Mucosa of rectum (tissue), 2 donors: ENCODE results near the gene CRYBG3.

Source experiments
- H3K27ac ChIP-seq, 2 donors: one replicate each; pipeline ENCODE4 v1.7.0; 2013; ENCODE audit warnings: inconsistent platforms in 2 of 2, low read depth in 2 of 2, low read length in 2 of 2
- H3K27me3 ChIP-seq, 2 donors: one replicate each; pipeline ENCODE4 v1.7.0; 2013; ENCODE audit warnings: low read length in 2 of 2; ENCODE audit not compliant: control insufficient read depth in 2 of 2, insufficient read depth in 2 of 2
- H3K36me3 ChIP-seq, 2 donors: one replicate each; pipeline ENCODE4 v1.7.0; 2013; ENCODE audit warnings: low read length in 2 of 2; ENCODE audit not compliant: control insufficient read depth in 2 of 2, insufficient read depth in 2 of 2
- H3K4me1 ChIP-seq, 2 donors: one replicate each; pipeline ENCODE4 v1.7.0; 2013; ENCODE audit warnings: low read length in 2 of 2, mild to moderate bottlenecking in 1 of 2; ENCODE audit not compliant: control insufficient read depth in 2 of 2, insufficient read depth in 2 of 2
- H3K4me3 ChIP-seq, 2 donors: one replicate each; pipeline ENCODE4 v1.7.0; 2013; ENCODE audit warnings: low read length in 2 of 2
- H3K9ac ChIP-seq, 2 donors: one replicate each; pipeline ENCODE4 v1.7.0; 2013; ENCODE audit warnings: low read length in 2 of 2, low read depth in 1 of 2, mild to moderate bottlenecking in 1 of 2
- H3K9me3 ChIP-seq, 2 donors: one replicate each; pipeline ENCODE4 v1.7.0; 2013; ENCODE audit warnings: low read length in 2 of 2; ENCODE audit not compliant: control insufficient read depth in 2 of 2
- donor health status: healthy.
- donor health status: Normal muscosa, but diverticular disease.

The CRYBG3 gene

DNA sequence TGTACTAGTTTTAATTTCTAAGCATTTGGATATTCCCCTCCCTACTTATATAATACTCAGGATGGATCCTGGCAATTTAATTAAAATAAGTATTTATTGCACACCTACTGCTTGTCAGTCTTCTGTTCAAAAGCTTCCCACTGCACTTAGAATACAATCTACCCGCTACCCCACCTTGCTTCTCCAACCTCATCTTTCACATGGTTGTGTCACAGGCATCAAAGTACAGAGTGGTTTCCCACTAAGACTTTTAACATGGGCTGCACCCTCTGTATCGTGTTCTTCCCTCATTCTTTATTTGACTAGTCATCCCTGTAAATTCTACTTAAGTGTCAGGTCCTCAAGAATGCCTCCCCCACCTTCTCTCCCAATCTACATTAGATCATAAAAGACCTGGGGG, 115.4 kb downstream of the CRYBG3 start:
- no peaks in the 10 kb centered on the region for H3K4me1 ChIP-seq
- H3K4me3 ChIP-seq = no peak overlapping the region
- H3K27ac ChIP-seq = no peak overlapping the region
- no peaks in the 10 kb centered on the region for H3K27me3 ChIP-seq
- H3K36me3 ChIP-seq = peaks cover 29 to 32% of the 10 kb centered on the region in 2 donors
- H3K9me3 ChIP-seq = no peaks in the 10 kb centered on the region
- no peak overlapping the region for H3K9ac ChIP-seq

DNA sequence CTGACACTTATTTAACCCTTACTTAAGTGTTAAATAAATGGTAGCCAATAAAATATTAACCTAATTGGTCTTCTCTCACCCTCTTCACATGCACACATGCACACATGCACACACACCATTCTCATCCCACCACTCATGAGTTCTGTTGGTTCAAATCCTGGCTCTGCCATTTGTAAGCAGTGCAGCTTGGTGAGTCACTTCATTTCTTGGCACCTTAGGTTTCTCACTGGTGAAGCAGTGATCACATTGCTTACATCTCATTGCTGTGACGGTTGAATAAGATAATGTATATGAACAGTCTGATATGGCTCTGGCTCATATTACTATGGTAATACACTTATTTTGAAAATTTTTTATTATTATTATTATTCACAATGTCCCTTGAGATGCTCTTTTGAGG, 116.6 kb downstream of the CRYBG3 start:
- Histone ChIP-seq H3K36me3 (peaks cover 32 to 34% of the 10 kb centered on the region in 2 donors), H3K9ac (no peak overlapping the region), H3K4me3 (no peak overlapping the region), H3K4me1 (no peaks in the 10 kb centered on the region), H3K9me3 (no peaks in the 10 kb centered on the region), H3K27ac (no peak overlapping the region), H3K27me3 (no peaks in the 10 kb centered on the region)

DNA sequence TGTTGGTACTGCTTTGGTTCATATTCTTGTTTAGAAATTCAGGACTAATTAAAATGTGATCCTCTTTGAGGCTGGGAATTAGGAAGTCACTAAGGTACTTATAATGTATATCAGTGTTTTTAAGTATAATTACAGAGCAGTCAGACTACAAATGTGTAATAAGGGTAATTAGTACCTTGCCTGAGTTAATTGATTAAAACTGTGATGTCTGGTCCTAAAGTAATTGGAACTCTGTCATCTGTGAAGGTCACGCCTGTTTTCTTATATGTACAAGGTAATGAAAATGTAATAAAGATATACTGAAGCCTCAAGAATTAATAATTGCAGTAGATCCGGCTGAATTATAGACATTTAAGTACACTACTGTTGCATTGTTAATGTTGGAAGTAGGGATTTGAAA, 117.6 kb downstream of the CRYBG3 start:
- Histone ChIP-seq H3K4me1 (no peaks in the 10 kb centered on the region), H3K4me3 (no peak overlapping the region), H3K27me3 (no peaks in the 10 kb centered on the region), H3K9ac (no peak overlapping the region), H3K27ac (no peak overlapping the region), H3K9me3 (no peaks in the 10 kb centered on the region), H3K36me3 (peaks cover 33% of the 10 kb centered on the region in 2 donors)

DNA sequence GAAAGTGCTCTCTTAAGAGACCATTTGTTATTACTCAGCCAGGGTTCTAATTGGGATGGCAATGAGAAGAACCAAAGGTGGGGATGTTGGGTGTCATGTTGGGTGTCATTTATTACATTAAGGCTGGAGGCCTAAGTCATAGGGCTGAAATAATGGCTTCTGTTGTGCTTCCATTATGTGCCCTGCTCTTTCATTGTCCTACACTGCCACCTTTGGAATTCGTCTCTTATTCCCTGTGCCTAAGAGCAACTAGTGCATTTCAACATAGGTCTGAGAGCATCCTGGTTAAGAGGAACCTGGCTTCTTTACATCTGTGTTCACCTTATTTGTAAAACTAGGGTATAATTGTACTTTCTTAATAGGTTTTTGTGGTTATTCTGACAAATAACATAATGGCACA, 118.2 kb downstream of the CRYBG3 start:
- no peak overlapping the region for H3K27ac ChIP-seq
- peaks cover 30 to 36% of the 10 kb centered on the region in 2 donors for H3K36me3 ChIP-seq
- H3K9me3 ChIP-seq = no peaks in the 10 kb centered on the region

DNA sequence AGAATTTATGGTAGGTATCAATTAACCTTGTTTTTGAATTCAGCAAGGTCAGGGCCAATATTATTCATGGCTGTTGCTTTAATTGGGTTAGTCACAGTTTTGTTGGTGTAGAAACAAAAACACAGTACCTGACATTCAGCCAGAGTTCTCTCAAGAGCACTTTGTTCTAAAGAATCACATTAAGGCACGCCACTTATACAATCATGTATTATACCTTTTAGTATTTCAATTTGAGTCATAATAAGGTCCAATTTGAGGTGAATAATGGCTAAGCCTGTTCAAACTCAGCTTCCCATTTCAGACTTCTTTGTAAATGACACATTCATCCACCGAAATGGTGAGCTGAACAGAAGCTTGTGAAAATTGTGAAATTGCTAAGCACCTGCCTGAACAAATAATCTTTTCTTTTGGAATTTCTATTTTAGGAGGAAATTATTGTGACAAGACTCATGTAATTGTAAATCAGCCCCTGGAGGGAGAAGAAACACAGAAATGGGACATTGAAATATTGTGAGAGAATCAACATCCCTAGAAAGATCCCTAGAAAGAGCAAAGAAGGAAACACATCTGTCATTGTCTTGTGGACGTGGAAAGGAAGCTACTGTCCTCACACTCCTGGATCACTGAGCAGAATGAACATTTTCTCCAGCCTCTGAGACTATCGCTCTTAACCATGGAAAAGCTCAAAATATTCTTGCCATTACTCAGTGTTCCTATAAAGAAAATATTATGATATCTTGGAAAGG, 121.2 kb downstream of the CRYBG3 start:
- no peak overlapping the region for H3K27ac ChIP-seq
- H3K4me1 ChIP-seq = no peaks in the 10 kb centered on the region
- no peak overlapping the region for H3K4me3 ChIP-seq
- no peaks in the 10 kb centered on the region for H3K9me3 ChIP-seq
- no peaks in the 10 kb centered on the region for H3K27me3 ChIP-seq
- H3K36me3 ChIP-seq = peaks cover 22 to 46% of the 10 kb centered on the region in 2 donors
- no peak overlapping the region for H3K9ac ChIP-seq

More for the DNA sequence above, 118.2 kb downstream of the CRYBG3 start:
- Histone ChIP-seq H3K4me1 (no peaks in the 10 kb centered on the region), H3K27me3 (no peaks in the 10 kb centered on the region), H3K4me3 (no peak overlapping the region), H3K9ac (no peak overlapping the region)

DNA sequence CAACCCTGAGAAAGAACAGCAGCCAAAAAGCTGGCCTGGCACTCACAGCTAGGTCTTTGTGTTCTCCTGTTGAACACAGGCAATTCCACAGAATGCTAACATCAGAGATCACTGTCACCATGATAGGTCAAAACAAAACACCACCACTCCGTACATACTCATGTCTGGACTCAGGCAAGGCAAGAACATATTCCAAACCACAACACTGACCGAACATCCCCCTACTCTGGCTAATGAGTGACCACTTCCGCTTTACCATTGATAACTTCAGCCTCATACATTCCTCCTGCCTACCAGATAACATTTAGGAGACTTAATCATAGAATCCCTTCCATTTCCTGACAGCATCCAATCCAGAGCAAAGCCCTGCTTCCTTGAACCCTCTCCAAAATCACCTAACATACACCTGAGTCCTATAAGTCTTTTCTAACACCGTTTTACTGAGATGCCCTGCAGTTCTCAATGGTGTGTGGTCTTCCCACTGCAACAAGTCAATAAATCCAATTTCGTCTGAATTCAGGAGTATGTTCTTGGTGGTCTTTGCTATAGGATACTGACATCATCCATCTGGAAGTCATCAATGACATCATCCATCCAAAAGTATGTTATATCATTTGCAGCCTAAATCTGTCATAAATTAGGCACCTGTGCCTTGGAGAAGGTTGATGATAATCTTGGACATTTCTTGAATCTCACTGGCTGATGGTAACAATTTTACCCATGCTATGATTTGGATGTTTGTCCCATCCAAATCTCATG, 126.7 kb downstream of the CRYBG3 start:
- Histone ChIP-seq H3K27me3 (no peaks in the 10 kb centered on the region), H3K27ac (no peak overlapping the region), H3K36me3 (peaks cover 30 to 67% of the 10 kb centered on the region in 2 donors), H3K9ac (no peak overlapping the region), H3K9me3 (no peaks in the 10 kb centered on the region), H3K4me1 (no peaks in the 10 kb centered on the region), H3K4me3 (no peak overlapping the region)

DNA sequence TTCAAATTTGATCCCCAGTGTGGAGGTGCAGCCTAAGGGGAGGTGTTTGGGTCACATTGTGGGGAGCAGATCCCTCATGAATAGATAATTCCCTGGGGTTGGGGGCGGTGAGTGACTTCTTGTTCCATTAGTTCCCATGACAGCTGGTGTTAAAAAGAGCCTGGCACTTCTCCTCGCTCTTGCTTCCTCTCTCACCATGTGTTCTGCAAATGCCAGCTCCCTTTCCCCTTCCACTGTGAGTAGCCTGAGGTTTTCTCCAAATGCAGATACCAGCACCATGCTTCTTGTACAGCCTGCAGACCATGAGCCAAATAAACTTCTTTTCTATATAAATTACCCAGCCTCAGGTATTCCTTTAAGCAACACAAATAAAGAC, 127.3 kb downstream of the CRYBG3 start:
- H3K4me3 ChIP-seq = no peak overlapping the region
- H3K9ac ChIP-seq = no peak overlapping the region
- H3K27ac ChIP-seq = no peak overlapping the region
- H3K9me3 ChIP-seq = no peaks in the 10 kb centered on the region
- H3K36me3 ChIP-seq = peaks cover 27 to 65% of the 10 kb centered on the region in 2 donors
- no peaks in the 10 kb centered on the region for H3K4me1 ChIP-seq
- H3K27me3 ChIP-seq = no peaks in the 10 kb centered on the region

DNA sequence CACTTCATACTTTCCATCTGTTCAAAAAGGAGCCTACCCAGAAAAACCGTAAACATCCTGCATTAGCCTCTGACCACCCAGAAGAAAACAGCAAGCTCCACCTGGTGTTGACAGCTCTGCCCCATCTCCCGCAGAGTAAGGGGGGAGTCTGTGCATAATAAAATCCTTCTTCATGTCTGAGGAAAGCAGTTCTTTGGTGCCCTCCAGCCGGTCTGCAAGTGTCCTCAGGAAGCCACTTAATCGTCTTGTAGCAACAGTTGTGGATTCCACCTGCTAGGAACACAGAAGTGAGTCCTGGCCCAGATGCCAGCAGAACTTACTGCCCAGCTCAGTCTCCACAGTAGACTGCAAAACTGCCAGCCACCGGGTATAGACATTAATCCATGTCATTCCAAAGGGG, 127.9 kb downstream of the CRYBG3 start:
- no peaks in the 10 kb centered on the region for H3K4me1 ChIP-seq
- H3K27ac ChIP-seq = no peak overlapping the region
- peaks cover 30 to 71% of the 10 kb centered on the region in 2 donors for H3K36me3 ChIP-seq
- no peaks in the 10 kb centered on the region for H3K9me3 ChIP-seq
- no peak overlapping the region for H3K4me3 ChIP-seq
- H3K27me3 ChIP-seq = no peaks in the 10 kb centered on the region
- no peak overlapping the region for H3K9ac ChIP-seq

DNA sequence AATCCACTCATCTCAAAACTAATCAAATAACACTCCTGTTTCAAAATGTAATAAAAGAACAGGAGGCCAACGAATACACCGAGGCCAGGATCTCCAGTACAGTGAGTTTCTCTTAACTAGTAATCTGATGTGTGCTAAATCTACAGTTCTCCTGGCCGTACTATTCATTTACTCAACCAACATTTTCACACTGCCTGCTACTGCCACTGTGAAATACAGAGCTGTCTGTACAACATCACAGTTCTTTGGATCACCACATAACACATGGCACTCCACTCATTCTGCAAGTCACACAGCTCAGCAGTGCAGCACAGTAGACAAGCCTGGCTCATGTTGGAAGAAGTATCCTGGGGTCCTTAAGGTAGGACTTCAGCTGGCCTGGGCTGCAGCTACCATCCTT, 128.5 kb downstream of the CRYBG3 start:
- H3K4me3 ChIP-seq = no peak overlapping the region
- H3K36me3 ChIP-seq = peaks cover 29 to 69% of the 10 kb centered on the region in 2 donors
- no peaks in the 10 kb centered on the region for H3K27me3 ChIP-seq
- H3K9me3 ChIP-seq = no peaks in the 10 kb centered on the region
- no peaks in the 10 kb centered on the region for H3K4me1 ChIP-seq
- H3K27ac ChIP-seq = no peak overlapping the region
- no peak overlapping the region for H3K9ac ChIP-seq

DNA sequence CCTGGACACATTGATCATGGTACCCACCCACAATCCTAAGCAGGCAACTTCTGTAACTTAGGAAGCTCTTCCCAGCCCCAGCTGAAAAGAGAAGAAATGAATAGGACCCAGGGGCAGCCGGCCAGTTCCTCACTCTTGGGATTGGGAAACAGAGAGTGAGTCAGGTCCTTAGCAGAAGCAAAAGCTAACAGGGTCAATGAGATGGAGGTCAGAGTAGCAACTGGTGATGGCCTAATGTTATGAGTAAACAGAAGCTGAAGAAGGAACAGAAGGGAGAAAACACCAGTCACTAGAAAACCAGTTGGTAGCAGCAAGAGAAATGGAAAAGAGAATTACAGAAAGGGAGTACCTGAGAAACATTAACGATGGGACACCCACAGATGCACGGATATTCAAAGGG, 130.5 kb downstream of the CRYBG3 start:
- H3K9me3 ChIP-seq = no peaks in the 10 kb centered on the region
- no peaks in the 10 kb centered on the region for H3K27me3 ChIP-seq
- no peak overlapping the region for H3K27ac ChIP-seq
- peaks cover 28 to 55% of the 10 kb centered on the region in 2 donors for H3K36me3 ChIP-seq
- no peak overlapping the region for H3K4me3 ChIP-seq
- no peak overlapping the region for H3K9ac ChIP-seq
- no peaks in the 10 kb centered on the region for H3K4me1 ChIP-seq
